Measurements from ENCODE around the gene PWP2.
"Not testable (repeated sequence)": the region's sequence is repeated elsewhere in the genome, so short reads cannot be mapped to it uniquely, and the experiment has no call there.

PWP2 gene

DNA sequence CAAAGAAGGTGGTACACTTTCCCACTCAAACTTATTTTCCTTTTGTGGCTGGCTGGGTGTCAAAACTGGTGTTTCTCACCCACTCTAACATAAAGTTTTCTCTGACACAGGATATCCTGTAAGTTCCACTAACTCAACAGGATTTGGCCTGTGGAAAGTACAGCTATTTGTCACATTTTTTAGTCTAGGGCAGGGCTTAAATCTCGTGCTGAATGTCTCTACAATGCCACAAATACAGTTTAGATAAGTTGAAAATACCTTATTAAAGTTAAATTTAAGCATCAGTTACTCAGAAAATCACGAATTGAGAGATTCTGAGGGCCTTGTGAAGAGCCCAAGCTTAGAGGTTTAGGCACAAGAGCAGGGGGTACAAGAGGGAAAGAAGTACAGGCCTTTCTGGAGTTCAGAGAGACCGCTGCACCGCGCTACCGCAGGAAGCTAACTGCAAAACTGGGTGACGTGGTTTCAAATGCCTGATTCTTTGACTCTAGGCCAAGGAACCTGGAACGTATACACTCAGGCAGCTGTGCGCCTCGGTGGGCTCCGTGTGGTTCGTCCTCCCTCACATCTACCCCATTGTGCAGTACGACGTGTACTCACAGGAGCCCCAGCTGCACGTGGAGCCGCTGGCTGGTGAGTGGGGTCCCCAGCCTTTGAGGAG lies 23.4 kb upstream of the PWP2 start:
- no peak for DNase-seq

DNA sequence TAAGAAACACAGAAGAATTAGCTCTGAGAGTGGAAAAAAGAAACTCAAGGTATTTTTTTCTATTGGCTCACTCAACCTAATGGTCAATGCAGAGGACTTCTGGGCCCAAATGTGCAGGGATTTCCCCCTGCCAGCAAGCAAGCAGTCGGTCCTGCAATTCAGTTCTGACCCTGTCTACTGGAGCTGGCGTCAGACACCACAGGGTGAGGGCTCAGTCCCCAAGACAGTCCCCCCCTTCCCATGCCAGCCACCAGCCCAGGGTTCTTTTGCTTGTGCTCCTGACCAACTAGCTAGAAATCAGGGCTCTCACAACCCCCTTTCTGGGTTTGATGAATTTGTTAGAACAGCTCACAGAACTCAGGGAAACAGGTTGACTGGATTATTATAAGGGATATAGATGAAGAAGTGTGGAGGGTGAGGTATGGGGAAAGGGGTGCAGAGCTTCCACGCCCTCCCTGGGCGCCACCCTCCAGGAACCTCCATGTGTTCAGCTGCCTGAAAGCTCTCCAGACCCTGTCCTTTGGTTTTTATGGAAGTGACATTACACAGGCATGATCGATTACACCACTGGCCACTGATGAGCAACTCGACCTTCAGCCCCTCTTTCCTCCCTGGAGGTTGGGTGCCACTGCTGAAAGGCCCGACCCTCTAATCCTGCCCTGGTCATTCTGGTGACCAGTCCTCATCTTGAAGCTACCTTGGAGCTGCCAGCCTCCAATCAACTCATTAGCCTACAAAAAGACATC lies 22.5 kb upstream of the PWP2 start:
- DNase-seq: no peak

DNA sequence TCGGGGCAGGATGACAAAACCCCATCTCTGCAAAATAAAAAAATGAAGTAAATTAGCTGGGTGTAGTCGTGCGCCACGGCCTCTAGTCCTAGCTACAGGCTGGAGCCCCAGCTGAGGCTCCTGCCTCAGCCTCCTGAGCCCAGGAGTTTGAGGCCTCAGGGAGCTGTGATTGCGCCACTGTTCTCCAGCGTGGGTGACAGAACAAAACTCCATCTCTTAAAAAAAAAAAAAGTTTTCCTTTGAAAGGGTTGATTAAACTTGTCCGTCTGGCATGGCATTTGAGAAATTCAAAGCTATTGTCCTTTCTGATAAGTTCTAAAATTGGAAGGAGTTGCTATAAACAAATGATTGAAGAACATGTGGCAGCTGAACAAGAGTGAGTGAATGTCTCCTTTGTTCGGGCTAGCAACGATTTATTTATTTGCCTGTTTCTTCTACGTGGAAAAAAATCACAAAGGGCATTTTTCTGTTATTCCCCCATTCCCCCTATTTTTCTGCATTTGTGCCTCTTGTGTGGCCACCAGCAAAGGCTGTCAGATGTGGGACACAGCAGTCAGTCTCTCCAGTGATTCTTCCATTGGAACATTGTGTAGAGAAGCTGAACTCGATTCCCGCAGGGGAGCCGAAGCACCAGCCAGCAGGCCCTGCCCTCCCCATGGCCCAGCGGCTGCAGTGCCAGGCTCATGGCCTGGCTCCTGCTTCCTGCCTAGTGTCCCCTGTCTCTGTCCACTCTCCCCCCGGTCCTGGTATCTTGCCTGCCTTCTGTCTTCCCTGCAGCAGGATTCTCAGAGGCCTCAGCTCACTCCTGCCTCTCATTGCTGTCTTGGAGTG lies 21.5 kb upstream of the PWP2 start:
- DNase-seq: no peak

DNA sequence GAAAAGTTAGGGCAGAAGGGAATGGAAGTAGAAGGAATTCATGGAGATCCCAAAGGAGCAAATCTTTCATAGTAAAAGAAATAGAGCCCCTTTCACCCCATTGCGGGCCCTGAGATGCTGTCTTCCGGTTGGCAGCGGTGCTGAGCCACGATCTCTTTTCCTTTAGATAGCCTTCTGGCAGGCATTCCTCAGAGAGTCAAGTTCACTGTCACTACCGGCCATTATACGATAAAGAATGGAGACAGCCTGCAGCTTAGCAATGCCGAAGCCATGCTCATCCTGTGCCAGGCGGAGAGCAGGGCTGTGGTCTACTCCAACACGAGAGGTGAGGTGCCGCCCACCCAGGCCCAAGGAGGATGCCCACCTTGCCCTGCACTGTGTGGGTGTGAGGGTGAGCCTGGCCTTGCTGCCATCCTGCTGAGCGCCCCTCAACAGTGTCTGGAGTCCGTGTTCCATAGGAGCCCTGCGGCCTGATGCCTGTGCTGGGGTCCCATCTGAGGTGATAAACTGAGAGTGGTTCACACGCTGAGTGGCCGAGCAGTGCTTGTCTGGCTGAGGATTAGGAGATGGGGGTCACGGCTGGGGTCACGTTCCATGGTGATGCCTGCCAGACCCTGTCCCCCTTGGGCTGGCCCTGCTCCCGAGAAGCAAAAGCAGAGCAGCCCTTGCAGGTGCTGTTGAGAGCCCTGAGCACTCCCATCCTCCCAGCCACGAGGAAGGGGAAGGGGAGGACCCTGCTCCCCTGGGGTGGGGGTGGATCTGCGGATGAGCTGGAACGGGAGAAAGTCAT lies 20.4 kb upstream of the PWP2 start:
- no peak for DNase-seq

DNA sequence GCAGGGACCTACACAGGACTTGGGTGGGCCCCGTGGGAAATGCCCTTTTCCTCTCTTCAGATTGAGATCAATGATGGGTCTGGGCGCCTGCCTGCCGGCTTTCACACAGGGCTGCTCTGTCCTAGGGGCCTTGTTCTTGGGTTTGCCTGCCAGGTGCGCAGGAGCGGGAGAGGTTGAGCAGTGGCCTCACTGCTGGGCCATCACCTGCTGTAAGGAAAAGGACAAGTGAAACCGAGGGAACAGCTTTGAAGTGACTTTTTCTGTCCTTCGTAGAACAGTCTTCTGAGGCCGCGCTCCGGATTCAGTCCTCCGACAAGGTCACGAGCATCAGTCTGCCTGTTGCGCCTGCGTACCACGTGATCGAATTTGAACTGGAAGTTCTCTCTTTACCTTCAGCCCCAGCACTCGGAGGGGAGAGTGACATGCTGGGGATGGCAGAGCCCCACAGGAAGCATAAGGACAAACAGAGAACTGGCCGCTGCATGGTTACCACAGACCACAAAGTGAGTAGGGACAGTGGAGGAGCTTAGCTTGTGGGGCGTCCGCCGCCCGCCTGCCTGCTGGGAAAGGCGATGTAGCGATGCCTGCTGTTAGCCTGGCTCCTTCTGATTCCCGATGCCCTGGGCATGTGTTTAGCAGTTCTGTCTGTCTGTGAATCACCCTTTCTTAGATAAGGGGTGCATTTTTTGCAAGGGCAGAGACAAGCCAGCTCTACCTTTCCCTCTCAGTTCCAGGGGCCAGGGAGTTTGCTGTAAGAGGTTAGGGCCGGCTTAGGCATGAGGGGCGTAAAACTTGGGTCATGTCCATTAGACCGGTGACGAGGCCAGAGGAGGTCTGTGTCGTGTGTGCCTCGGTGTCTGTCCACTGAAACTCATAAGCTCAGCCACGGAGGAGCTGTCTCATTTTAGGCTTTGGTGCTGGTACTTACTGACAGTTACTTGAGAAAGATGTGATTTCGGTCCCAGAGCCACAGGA lies 19.5 kb upstream of the PWP2 start:
- no peak for DNase-seq

DNA sequence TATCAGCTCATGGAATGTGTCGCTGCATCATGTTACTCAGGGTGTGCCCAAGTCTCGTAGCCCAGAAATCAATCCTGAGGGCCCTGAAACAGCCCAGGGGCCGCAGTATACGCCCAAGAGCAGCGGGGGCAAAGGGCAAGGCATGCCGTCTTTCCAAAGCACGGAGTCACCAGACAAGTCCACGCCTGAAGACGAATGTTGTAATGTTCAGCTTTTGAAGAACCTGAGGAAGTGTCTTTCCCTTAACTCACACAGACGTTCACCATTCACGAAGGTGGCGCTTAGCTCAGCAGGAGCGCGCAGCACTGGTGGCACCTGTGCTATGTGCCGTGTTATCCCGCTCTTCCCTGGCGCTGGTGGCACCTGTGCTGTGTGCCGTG lies 18.8 kb upstream of the PWP2 start:
- no peak for DNase-seq

DNA sequence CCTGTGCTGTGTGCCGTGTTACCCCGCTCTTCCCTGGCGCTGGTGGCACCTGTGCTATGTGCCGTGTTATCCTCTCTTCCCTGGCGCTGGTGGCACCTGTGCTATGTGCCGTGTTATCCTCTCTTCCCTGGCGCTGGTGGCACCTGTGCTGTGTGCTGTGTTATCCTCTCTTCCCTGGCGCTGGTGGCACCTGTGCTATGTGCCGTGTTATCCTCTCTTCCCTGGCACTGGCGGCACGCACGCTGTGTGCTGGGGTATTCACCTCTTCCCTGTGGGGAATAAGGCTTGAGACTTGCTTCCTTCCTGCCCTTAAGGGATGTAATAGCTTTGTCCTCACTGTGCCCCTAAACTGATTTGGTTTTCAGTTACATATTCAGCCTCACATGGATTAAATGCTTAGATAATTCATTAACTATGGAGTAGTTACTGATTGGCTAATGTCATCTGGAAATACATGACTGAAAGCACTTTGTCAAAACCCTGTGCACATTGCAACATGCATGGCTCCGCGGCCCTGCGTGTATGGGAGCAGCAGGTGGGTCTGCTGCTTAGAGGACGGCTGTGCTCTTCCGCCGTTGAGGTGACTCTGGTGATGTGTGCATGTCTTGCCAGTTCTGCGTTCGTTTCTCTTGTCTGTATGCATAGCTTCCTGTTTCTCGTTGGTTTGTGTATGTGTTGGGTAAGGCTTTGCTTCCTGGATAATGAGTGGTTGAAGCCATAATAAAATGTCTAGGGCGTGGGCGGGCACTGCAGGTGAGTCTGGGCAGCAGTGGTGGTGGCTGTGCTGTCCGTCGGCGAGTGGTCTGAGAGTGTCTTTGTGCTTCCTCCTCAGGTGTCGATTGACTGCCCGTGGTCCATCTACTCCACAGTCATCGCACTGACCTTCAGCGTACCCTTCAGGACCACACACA lies 17.9 kb upstream of the PWP2 start:
- DNase-seq: no peak

DNA sequence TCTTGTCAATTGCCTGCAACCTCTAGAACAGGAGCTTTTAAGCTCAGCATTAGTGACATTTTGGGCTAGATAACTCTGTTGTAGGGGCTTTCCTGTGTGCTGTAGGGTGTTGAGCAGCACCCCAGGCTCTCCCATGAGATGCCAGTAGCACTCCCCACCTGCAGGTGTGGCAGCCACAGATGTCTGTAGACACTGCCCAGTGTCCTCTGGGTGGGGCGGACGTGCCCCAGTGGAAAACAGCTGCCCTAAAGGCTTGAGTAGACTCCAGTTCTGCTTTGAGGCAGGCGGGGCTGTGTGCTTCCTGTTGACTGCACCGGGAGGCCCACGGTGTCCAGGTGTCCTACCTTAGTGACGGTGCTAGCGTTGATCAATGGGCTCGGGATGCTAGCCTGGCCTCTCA lies 16.9 kb upstream of the PWP2 start:
- DNase-seq: no peak

DNA sequence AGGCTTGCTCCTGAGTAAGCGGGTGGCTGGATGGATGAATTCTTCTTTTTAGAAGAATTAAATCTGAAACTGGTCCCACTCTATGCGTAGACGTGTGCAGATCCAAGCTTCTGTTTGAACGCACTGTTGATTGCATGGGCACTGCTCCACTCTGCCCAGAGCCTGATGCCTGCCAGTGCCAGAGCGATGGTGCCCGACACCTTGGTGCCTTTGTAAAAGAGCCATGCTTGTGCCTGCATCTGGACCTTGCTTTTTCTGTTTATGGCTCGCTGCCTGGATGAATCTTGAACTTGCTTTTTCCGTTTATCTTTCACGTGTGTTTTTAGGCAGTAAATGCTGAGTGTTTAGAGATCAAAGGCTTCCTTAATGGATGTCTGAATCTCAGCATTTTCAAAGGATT lies 15.0 kb upstream of the PWP2 start:
- DNase-seq: no peak

DNA sequence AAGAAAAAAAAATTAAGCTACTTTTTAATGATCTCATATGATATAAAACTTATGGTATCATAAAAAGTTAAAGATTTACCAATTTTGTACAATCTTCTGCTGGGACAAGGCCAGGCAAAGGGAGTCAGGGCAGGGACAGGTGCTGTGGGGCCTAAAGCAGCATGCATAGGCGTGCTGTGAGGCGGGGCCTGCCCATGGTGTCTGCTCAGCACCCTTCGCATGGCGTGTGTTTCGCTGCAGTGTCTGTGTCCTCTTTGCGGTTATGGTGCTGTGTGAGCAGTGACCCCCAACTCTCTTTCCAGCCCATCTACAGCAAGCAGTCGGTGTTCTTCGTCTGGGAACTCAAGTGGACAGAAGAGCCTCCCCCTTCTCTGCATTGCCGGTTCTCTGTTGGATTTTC lies 13.4 kb upstream of the PWP2 start:
- DNase-seq: no peak

DNA sequence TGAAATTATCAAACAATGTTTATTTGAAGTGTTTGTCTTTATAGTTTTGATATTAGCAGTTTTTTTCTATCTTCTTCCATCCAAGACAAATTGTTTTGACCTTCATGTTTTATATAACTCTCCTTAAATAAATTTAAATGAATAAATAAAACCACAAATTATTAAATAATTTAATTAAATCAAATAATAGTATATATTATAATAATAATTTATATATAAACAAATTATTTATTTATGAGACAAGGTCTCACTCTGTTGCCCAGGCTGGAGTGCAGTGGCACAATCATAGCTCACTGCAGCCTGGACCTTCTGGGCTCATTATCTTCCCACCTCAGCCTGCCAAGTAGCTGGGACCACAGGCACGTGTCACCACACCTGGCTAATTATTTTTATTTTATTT lies 12.4 kb upstream of the PWP2 start:
- no peak for DNase-seq

DNA sequence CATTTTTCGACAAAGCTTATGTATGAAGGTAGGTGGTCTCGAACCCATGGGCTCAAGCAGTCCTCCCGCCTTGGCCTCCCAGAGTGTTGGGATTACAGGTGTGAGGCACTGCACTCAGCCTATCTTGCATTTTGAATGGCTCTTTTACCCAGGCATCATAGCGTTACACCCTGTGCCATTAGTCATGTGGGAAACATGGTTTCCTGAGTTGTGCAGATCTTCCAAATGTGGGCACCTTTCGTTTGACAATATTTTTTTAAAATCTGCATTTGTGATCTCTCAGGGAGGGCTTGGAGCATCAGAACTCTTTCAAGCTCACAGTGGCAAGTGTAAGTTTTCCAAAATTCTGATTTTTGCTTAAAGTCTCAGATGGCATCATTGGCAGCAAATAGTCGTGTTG lies 8.7 kb upstream of the PWP2 start:
- not testable (repeated sequence) for DNase-seq

DNA sequence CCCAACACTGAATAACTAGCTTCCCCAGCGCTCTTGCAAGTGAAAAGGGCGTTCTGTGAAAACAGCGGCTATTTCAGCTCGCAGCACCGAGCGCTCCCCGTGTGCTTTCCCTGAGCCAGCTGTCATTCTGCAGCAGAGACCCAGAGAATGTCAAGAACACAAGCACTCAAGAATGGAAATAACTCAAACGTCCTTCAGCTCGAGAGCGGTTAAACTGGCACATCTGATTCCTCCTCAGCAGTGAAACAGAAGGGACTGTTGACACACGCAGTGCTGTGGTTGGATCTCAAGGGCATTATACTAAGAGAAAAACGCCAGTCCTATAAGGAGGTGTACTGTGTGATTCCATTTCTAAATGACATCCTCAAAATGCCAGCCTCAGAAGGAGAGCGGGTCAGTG lies 8.2 kb upstream of the PWP2 start:
- DNase-seq: not testable (repeated sequence)

DNA sequence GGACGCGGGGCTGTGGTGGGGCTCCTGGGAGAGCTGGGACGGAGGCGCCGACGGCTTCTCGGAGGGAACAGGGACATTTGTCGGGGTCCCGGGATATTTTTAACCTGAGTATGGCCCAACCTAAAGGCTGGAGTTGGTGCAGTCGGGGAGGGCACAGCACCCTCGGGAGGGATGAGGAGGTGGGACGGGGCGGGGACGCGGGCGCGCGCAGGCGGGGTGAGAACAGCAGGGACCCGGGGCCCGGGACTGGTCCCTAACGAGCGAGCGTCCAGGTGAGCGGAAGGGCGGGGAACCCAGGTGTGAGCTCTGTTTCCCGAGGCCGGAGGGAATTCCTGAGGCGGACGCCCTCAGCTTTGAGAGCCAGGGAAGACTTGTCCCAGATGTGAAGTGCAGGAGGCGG lies 390 bp downstream of the PWP2 start:
- DNase-seq: not testable (repeated sequence)

DNA sequence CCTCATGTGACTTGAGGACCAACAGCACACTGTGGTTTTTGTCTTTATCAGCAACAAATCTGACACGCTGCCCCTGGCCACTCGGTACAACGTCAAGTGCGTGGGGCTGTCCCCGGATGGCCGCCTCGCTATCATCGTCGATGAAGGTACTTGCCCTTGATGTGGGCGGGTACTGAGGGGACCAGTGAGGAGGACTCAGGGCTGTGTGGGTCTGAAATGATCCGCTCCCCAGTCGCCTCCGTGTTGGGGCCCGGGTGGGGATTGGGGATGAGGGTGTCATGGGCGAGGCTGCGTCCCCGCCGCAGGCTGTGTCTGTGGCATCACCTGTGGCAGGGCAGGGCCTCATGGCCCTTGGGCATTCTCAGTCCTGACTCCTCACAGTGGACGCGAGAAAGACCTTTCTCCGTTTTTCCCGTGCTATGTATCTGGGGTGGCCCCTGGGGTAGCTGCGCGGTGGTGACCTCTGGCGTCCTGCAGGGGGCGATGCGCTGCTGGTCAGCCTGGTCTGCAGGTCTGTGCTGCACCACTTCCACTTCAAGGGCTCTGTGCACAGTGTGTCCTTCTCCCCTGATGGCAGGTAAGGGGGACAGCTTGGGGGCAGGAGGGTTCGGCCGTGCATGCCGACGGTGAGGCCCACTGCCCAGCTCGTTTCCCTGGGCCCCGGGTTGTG lies 6.6 kb downstream of the PWP2 start:
- not testable (repeated sequence) for DNase-seq

DNA sequence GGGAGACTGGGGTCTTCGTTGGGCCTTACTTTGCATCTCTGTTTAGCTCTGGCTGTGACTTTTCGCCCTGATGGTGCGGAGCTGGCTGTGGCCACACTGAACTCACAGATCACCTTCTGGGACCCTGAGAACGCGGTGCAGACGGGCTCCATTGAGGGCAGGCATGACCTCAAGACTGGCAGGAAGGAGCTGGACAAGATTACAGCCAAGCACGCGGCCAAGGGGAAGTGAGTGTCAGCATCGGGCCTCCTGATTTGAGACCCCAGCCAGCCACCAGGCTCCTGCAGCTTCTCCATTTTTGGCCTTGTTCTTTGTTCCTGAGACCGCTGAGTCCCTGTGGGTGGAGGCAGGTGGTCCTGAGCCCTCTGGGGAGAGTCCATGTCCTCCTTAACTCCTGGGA lies 14.9 kb downstream of the PWP2 start:
- not testable (repeated sequence) for DNase-seq

DNA sequence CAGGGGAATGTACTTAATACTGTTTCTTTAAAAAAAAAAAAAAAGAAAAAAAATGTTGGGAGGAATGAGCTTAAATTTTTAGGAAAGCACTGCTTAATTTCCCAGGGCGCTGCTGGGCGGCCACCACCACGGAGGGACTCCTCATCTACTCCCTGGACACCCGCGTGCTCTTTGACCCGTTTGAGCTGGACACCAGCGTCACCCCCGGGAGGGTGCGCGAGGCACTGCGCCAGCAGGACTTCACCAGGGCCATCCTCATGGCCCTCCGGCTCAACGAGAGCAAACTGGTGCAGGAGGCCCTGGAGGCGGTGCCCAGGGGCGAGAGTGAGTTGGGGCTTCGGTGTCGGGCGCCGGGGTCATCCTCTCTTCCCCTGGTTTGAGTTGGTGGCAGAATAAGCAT lies 20.6 kb downstream of the PWP2 start:
- not testable (repeated sequence) for DNase-seq

DNA sequence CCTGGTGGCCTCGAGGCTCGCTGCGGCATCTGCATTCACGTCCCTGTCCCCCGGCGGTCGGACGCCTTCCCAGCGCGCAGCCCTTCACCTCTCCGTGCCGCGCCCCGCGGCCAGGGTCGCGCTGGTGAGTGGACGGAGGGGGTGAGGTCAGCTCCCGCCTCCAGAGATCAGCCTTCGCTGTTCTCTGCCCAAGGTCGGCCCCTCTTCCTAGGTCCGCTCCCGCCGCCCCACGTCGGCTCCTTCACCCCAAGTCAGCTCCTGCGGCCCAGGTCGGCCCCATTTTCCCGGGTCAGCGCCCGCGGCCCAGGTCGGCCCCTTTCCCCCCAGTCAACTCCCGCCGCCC lies 26.5 kb downstream of the PWP2 start:
- DNase-seq: not testable (repeated sequence)

DNA sequence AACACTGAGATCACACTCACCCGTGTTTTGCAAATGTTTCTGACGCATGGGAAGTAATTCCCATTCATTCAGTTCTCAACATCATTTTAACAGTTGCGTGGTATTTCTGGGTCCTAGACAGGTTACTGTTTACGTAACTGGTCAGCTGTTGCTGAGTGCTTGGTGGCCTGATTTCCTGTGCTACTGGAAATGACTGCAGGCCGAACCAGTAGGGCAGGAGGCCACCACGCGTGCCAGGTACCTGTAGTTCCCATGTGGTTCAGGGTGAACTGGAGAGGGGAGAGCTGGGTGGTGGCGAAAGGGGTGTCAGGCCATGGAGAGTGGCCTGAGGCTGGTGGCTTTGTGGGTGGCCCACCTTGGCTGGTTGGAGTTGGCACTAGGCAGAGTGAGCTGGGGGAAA lies 27.5 kb downstream of the PWP2 start:
- not testable (repeated sequence) for DNase-seq

DNA sequence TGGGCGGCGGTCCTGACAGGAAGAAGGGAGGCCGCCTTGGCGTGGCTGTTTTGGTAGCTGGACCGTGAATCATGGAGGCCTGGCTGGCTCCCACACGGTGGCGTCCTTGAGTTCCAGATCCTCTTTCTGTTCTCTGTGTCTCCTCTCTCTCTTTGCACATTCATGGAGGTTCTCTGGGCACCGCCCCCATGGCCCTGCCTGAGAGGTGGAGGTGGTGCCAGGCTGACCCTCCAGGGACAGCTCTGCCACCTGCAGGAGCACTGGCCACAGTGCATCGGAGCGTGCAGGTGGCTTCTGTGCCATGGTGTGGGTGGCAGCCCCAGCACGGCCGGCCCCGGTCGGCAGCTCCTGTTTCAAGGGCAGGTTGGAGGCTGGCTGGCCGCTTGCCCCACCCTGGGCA lies 30.8 kb downstream of the PWP2 start:
- not testable (repeated sequence) for DNase-seq
